Right cardiac atrium (tissue), 5 donors: ENCODE results near the gene CMSS1. TPM values are rescaled to one million over a fixed set of nuclear protein-coding genes. Genes with fewer than 3 reads are reported as not detected.

Experiments
- ATAC-seq, 2 donors: fragments of 200-7000 bp; cut with Tn5 transposase; one replicate each; pipeline versions ENCODE4 v1.8.0 to v1.9.1; 2020; ENCODE audit warnings: moderate library complexity in 2 of 2, mild to moderate bottlenecking in 1 of 2
- DNase-seq, 3 donors: peaks; one replicate each; pipeline ENCODE4 v3.0.0-alpha.2; 2020
- H3K27ac ChIP-seq: one replicate; pipeline ENCODE4 v1.5.1; 2013; ENCODE audit warnings: mild to moderate bottlenecking, low read length, control low read depth, moderate library complexity
- H3K27me3 ChIP-seq: one replicate; pipeline ENCODE4 v1.6.1; 2013; ENCODE audit not compliant: control insufficient read depth, insufficient read depth
- H3K4me1 ChIP-seq: one replicate; pipeline ENCODE4 v1.6.1; 2013; ENCODE audit warnings: low read length; ENCODE audit not compliant: control insufficient read depth, insufficient read depth
- H3K4me3 ChIP-seq: one replicate; pipeline ENCODE4 v1.5.1; 2013; ENCODE audit warnings: low read length, control low read depth
- H3K9me3 ChIP-seq: one replicate; pipeline ENCODE4 v1.6.1; 2013; ENCODE audit warnings: low read length; ENCODE audit not compliant: control insufficient read depth
- WGBS: extraction: QIAGEN DNeasy Blood & Tissue Kit; methylation state at CpG from one replicate; pipeline ENCODE4 v1.1.7; 2013; 5-methylcytosine and 5-hydroxymethylcytosine counted together
- intact Hi-C, 4 donors: fragments of 100-400 bp; cut with DNase I; formaldehyde crosslinking; loops; one replicate each; pipeline versions ENCODE4 v1.11.0 to v1.14.0; 2022 to 2023
- polyA plus RNA-seq: library from polyadenylated mRNA; stranded (reverse); fragments of 200-250 nt; gene quantifications from one replicate; pipeline ENCODE4 v1.2.3, GENCODE V29; 2013
- total RNA-seq, 4 donors: library from RNA; stranded (reverse); fragmentation: NEBNext Ultra II Directional; extraction: Animal tissue kit (Norgen Biotek cat#: 25700); gene quantifications; one replicate each; pipeline ENCODE4 v1.2.1, GENCODE V29; 2021
- donor health status: healthy with polysubstance abuse.
- donor health status: DM: no; HTN: yes; CAD: no.
- donor health status: DM: no; HTN: no; CAD: no.
- donor health status: DM: no; HTN: yes; CAD: no; lungs with severe emphysema.
- donor health status: DM: yes; HTN: yes; CAD: no.

The CMSS1 gene
- total and polyA plus RNA-seq, 5 donors, result 18.9 to 33.8 (median 26.6) TPM

DNA sequence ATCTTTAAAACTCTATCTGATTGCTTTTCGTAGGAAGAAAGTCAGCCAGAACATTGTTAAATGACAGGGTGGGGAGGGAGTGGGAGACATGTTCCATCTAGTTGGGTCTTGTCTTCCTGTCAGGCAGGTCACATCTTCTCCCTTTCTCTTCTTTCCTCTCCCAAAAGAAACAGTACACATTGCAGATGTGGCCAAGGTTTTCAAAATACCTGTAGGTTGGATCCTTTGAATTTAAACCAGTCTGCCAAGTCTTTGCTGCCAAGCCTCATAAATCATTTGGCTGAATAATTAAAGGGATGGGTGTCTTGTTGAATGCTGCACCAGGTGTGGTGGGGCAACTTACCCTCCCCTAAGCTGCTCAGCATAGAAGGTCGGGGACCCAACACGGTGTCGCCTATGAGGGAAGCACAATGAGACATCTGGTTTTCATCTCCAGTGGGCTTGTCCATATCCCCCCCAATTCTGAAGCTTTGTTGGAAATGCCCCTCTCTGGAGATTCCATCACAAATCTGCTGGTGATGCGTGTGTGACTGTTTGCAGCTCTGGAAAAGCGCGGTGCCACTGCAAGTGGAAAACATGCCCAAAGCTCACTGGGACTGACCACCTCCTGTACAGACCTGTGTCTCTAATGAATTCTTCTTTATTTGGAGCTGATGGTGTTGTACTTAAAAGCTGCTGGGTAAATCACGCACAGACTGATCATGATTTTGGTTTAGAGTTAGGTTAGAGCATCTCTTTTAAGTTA, 184.0 kb downstream of the CMSS1 start:
- no peak overlapping the region for H3K4me3 ChIP-seq
- H3K27me3 ChIP-seq, result no peaks in the 10 kb centered on the region
- DNase-seq (no peak), ATAC-seq (no peak)
- 95% methylated on average over 8 of the region's 8 CpGs for WGBS
- peaks cover 3% of the 10 kb centered on the region for H3K4me1 ChIP-seq
- no peak overlapping the region for H3K27ac ChIP-seq
- intact Hi-C loops, result no loop called here
- no peaks in the 10 kb centered on the region for H3K9me3 ChIP-seq

GRCh38 chr3:100002599-100003350, 185.1 kb downstream of the CMSS1 start:
- Histone ChIP-seq H3K9me3 (no peaks in the 10 kb centered on the region), H3K4me1 (peaks cover 5% of the 10 kb centered on the region), H3K27me3 (no peaks in the 10 kb centered on the region), H3K4me3 (no peak overlapping the region), H3K27ac (no peak overlapping the region)
- intact Hi-C loops, result no loop called here
- ATAC-seq, result peak; percentile 52 to 58
- 58% methylated on average over 4 of the region's 4 CpGs for WGBS
- DNase-seq, result no peak

GRCh38 chr3:100003609-100004503, 186.2 kb downstream of the CMSS1 start:
- ATAC-seq, result no peak
- intact Hi-C loops, result no loop called here
- 97% methylated on average over 4 of the region's 4 CpGs for WGBS
- H3K4me3 ChIP-seq, result no peak overlapping the region
- no peak overlapping the region for H3K27ac ChIP-seq
- DNase-seq, result no peak
- H3K27me3 ChIP-seq, result no peaks in the 10 kb centered on the region
- no peaks in the 10 kb centered on the region for H3K9me3 ChIP-seq
- H3K4me1 ChIP-seq, result peaks cover 5% of the 10 kb centered on the region

DNA sequence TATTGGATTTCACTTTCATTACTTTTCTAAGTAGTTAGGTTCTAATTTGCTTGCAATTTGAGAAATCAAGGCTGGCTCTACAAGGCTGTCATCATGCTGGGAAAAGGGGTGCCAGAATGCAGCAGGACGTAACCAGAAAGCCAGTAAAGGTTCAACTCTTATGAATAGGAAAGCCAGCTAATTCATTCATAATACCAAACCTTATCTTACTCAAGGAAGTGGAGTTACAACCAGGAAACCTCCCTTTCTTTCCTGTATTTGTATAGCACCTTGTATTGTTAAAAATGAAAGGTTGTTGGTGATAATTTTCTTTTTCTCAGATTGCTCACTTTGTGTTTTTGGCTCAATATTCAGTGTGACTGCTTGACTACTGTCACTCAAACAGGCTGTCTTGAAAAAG, 187.3 kb downstream of the CMSS1 start:
- H3K27me3 ChIP-seq, result no peaks in the 10 kb centered on the region
- DNase-seq, result no peak
- intact Hi-C loops, result no loop called here
- WGBS, result 62% methylated on average over 1 of the region's 1 CpG
- no peak overlapping the region for H3K27ac ChIP-seq
- peak; percentile 29 to 68 for ATAC-seq
- H3K9me3 ChIP-seq, result no peaks in the 10 kb centered on the region
- H3K4me1 ChIP-seq, result peaks cover 5% of the 10 kb centered on the region
- no peak overlapping the region for H3K4me3 ChIP-seq

- 89% methylated on average over 2 of the region's 2 CpGs for WGBS
Observed at GRCh38 chr3:100005665-100006393, 188.2 kb downstream of the CMSS1 start.

GRCh38 chr3:100006570-100007271, 189.1 kb downstream of the CMSS1 start:
- DNase-seq, result no peak
- Histone ChIP-seq H3K4me1 (peaks cover 5% of the 10 kb centered on the region), H3K9me3 (no peaks in the 10 kb centered on the region), H3K27me3 (no peaks in the 10 kb centered on the region), H3K27ac (no peak overlapping the region), H3K4me3 (no peak overlapping the region)
- intact Hi-C loops, result no loop called here
- WGBS, result 46% methylated on average over 2 of the region's 2 CpGs
- peak; percentile 20 to 23 for ATAC-seq

More at GRCh38 chr3:100005665-100006393, 188.2 kb downstream of the CMSS1 start:
- Histone ChIP-seq H3K27me3 (no peaks in the 10 kb centered on the region), H3K27ac (peak overlapping the region; percentile 53), H3K4me3 (no peak overlapping the region), H3K9me3 (no peaks in the 10 kb centered on the region), H3K4me1 (peaks cover 5% of the 10 kb centered on the region)
- DNase-seq (no peak), ATAC-seq (no peak)
- intact Hi-C loops, result no loop called here

- intact Hi-C loops, result no loop called here
- no peak for ATAC-seq
- Histone ChIP-seq H3K4me3 (no peak overlapping the region), H3K9me3 (no peaks in the 10 kb centered on the region), H3K27me3 (no peaks in the 10 kb centered on the region), H3K4me1 (peaks cover 5% of the 10 kb centered on the region), H3K27ac (no peak overlapping the region)
- WGBS, result 88% methylated on average over 3 of the region's 3 CpGs
- no peak for DNase-seq
Observed at GRCh38 chr3:100007313-100007712, 189.7 kb downstream of the CMSS1 start.

GRCh38 chr3:100008081-100008698, 190.5 kb downstream of the CMSS1 start:
- DNase-seq, result no peak
- peak in 1 of 2 donors; percentile 64 for ATAC-seq
- H3K9me3 ChIP-seq, result no peaks in the 10 kb centered on the region
- no peak overlapping the region for H3K4me3 ChIP-seq
- H3K27me3 ChIP-seq, result no peaks in the 10 kb centered on the region
- intact Hi-C loops, result no loop called here
- H3K4me1 ChIP-seq, result peaks cover 2% of the 10 kb centered on the region
- H3K27ac ChIP-seq, result no peak overlapping the region

DNA sequence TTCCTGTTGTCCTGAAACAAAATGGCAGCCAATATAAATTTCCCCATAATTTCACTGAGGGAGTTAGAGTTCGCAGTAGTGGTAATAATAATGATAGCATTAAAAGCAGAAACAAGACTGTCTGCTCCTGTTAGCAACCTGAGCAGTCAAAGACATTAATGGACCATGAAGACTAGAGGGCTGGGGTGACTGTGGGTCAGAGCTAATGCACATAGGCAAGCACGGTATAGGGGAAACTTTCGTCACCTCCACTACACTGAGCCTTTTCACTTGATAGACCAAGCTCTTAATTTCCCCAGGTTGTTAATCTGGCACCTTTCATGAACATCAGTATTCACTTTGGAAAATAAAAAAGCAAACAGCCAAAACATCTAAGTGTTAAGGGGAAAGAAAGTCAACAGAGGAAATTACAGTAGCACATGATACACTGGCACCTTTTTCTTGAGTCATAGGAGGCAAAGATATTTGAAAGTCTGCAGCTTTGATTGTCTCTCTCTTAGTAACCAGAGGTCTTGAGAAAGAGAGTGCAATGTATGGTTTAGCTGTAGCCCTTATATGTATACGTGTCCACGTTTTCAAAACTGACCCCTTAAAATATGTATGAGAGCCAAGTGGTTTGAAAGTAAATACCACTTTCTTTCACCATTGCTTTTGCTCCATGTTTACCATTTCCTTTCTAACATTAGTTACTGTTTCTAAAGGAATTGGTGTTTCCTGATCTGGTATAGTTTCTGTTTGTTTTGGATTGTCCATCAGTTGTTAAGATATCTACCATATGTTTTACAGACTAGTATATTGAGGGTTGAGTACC, 191.8 kb downstream of the CMSS1 start:
- Histone ChIP-seq H3K9me3 (no peaks in the 10 kb centered on the region), H3K4me3 (no peak overlapping the region), H3K27ac (peak overlapping the region; percentile 7), H3K27me3 (no peaks in the 10 kb centered on the region), H3K4me1 (peaks cover 2% of the 10 kb centered on the region)
- 74% methylated on average over 5 of the region's 5 CpGs for WGBS
- DNase-seq (no peak), ATAC-seq (no peak)
- intact Hi-C loops, result no loop called here
